Measurements from ENCODE around the gene NRIP1. TPM values are rescaled to one million over a fixed set of nuclear protein-coding genes. Genes with fewer than 3 reads are reported as not detected.
A peak's percentile ranks its signal among the peaks of the same experiment; 100 is the strongest.

NRIP1 gene
- total and polyA plus RNA-seq, 9 of the 15 experiments (the other 6 are each of a cell fraction or from before 2014, with no cell fraction given), result 4.3 to 42.8 (median 19.6) TPM

GRCh38 chr21:15065392-15066122 lies 757 bp upstream of the NRIP1 start (continued):
- no peak for TF ChIP-seq HDAC6 (IDR thresholded peaks at IDR 0.05; ENCODE audit: low read depth, low read length)
- TF ChIP-seq FOSL1 (tag; conservative IDR thresholded peaks at IDR 0.05), result no peak
- peak; percentile 17 for TF ChIP-seq TAF9B (IDR thresholded peaks at IDR 0.05; ENCODE audit: partially characterized antibody)
- peak in 1 of 2 experiments; percentile 6 for TF ChIP-seq E2F6 (IDR thresholded peaks at IDR 0.05; ENCODE audit: borderline replicate concordance in 1 of 2, extremely low read depth in 1 of 2, insufficient read depth in 1 of 2, insufficient read length in 1 of 2, low read depth in 1 of 2, low read length in 1 of 2, poor library complexity in 1 of 2, severe bottlenecking in 1 of 2)
- peak; percentile 53 for TF ChIP-seq TBP (optimal IDR thresholded peaks at IDR 0.05; ENCODE audit: low read depth, low read length)
- TF ChIP-seq UBTF (IDR thresholded peaks at IDR 0.05; ENCODE audit: borderline replicate concordance in 1 of 2, low read depth in 2 of 2, low read length in 2 of 2), result peak; percentile 10 to 19; a peak in 1 of 4 replicates
- peak; percentile 61 for TF ChIP-seq ZNF740 (CRISPR knock-in tag; IDR thresholded peaks at IDR 0.05)
- TF ChIP-seq ZNF740 (tag; IDR thresholded peaks at IDR 0.05), result peak in 1 of 2 experiments; percentile 74; a peak in 1 of 4 replicates

Data from K562 (cell line).